NCI-H226 (cell line): ENCODE measurements around the gene ZNF83.
A peak's percentile ranks its signal among the peaks of the same experiment; 100 is the strongest.
"Not testable (repeated sequence)": the region's sequence is repeated elsewhere in the genome, so short reads cannot be mapped to it uniquely, and the experiment has no call there.

Source experiments
- DNase-seq: peaks from one replicate; pipeline ENCODE4 v3.0.0-alpha.2; 2015

ZNF83 gene

GRCh38 chr19:52638601-52639000 is 446 bp upstream of the ZNF83 start:
- DNase-seq: peak; percentile 49

- no peak for DNase-seq
Observed at GRCh38 chr19:52635786-52636570, 2.2 kb downstream of the ZNF83 start.

GRCh38 chr19:52627441-52627840 is 10.7 kb downstream of the ZNF83 start:
- DNase-seq: not testable (repeated sequence)

- no peak for DNase-seq
Observed at GRCh38 chr19:52626915-52627314, 11.2 kb downstream of the ZNF83 start.

- no peak for DNase-seq
Observed at GRCh38 chr19:52622261-52622660, 15.9 kb downstream of the ZNF83 start.

GRCh38 chr19:52621376-52621775 is 16.8 kb downstream of the ZNF83 start:
- no peak for DNase-seq

- no peak for DNase-seq
Observed at GRCh38 chr19:52613299-52613906, 24.8 kb downstream of the ZNF83 start.

GRCh38 chr19:52603558-52604207 is 34.5 kb downstream of the ZNF83 start:
- DNase-seq: no peak

GRCh38 chr19:52602941-52603340 is 35.2 kb downstream of the ZNF83 start:
- DNase-seq: no peak

GRCh38 chr19:52601974-52602366 is 36.2 kb downstream of the ZNF83 start:
- not testable (repeated sequence) for DNase-seq

- DNase-seq: peak; percentile 88
Observed at GRCh38 chr19:52601025-52601973, 36.9 kb downstream of the ZNF83 start.

GRCh38 chr19:52600639-52601024 is 37.5 kb downstream of the ZNF83 start:
- DNase-seq: no peak

GRCh38 chr19:52599241-52599640 is 38.9 kb downstream of the ZNF83 start:
- no peak for DNase-seq

- not testable (repeated sequence) for DNase-seq
Observed at GRCh38 chr19:52593441-52593840, 44.7 kb downstream of the ZNF83 start.

- DNase-seq: no peak
Observed at GRCh38 chr19:52592301-52592700, 45.9 kb downstream of the ZNF83 start.

GRCh38 chr19:52590728-52591127 is 47.4 kb downstream of the ZNF83 start:
- DNase-seq: no peak

GRCh38 chr19:52585604-52586003 is 52.6 kb downstream of the ZNF83 start:
- no peak for DNase-seq

- DNase-seq: no peak
Observed at GRCh38 chr19:52584736-52585440, 53.3 kb downstream of the ZNF83 start.

- DNase-seq: peak; percentile 83
Observed at GRCh38 chr19:52570000-52570861, 67.9 kb downstream of the ZNF83 start, which contains the start of gene ZNF701. TSS of gene ZNF701 (plus strand) at chr19:52570287. CDS start at chr19:52574148, 3,861 bp downstream.

GRCh38 chr19:52569638-52569999 is 68.5 kb downstream of the ZNF83 start:
- not testable (repeated sequence) for DNase-seq

GRCh38 chr19:52567921-52568320 is 70.2 kb downstream of the ZNF83 start:
- DNase-seq: no peak
